NCI-H345 (cell line): ENCODE data around the gene CHAD.
"Not testable (repeated sequence)": the region's sequence is repeated elsewhere in the genome, so short reads cannot be mapped to it uniquely, and the experiment has no call there.

Experiments used
- DNase-seq: peaks from one replicate; lab custom pipeline; 2025; lab: John Stamatoyannopoulos, UW

Gene CHAD

DNA sequence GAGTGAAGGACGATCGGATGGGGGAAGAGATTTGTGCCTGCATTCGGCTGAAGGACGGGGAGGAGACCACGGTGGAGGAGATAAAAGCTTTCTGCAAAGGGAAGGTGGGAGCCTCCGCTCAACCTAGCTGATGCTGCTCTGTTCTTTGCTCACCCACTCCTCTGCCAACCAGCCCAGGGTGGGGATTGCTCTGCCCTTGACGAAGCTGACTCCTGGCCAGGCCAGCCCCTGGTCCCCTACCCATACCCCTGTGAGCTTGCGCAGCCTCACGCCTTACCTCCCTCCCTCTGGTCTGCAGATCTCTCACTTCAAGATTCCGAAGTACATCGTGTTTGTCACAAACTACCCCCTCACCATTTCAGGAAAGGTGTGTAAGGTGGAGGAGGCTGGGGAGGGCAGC, 5.2 kb upstream of the CHAD start:
- no peak for DNase-seq

DNA sequence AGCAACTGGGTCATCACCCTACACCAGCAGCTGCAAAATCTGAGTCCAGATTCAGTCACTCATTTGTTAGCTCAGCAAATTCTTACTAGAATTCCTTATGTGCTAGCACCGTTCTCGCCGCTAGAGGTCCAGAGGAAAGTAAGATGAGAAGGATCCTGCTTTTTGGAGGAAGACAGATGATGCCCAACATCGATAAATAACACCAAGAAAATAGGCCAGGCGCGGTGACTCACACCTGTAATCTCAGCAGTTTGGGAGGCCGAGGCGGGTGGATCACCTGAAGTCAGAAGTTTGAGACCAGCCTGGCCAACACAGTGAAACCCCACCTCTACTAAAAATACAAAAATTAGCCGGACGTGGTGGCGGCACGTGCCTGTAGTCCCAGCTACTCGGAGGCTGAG, 4.1 kb upstream of the CHAD start:
- DNase-seq: not testable (repeated sequence)

DNA sequence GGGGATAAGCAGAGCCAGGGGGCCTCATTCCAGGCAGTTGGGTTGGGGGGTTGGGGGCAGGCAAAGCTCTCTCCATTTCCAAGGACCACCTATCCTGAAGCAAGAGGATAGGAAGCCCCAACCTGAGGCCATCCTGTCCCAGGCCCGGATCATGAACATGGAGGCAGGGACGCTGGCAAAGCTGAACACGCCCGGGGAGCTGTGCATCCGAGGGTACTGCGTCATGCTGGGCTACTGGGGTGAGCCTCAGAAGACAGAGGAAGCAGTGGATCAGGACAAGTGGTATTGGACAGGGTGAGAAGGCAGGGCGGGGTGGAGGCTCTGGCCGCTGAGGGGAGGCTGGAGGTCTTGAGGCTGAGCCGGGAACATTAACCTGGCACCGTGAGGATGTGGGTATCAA, 3.6 kb upstream of the CHAD start:
- no peak for DNase-seq

- no peak for DNase-seq
Measured at GRCh38 chr17:50471009-50471905, 2.6 kb upstream of the CHAD start.

DNA sequence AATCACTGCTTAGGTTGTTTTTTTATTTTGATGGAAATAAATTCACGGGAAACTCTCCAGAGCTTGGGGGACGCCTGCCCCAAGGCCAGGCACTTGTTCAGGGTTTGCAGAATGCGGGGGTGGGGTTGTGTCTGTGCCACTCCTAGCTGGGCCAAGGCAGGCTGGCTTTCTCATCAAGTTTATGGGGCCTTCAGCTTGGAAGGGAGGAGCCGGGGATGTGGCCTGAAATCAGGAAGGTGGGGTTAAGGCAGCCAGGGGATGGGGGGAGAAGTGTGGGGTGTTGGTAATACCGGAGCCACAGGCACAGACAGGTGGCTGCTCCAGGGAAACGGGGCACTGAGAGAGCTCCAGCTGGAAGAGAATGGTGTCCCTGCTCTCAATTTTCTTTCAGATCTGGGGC, 1.7 kb upstream of the CHAD start:
- DNase-seq: no peak

- DNase-seq: no peak
Measured at GRCh38 chr17:50469671-50470305, 1.1 kb upstream of the CHAD start.

GRCh38 chr17:50469208-50469605, 527 bp upstream of the CHAD start:
- DNase-seq: no peak

DNA sequence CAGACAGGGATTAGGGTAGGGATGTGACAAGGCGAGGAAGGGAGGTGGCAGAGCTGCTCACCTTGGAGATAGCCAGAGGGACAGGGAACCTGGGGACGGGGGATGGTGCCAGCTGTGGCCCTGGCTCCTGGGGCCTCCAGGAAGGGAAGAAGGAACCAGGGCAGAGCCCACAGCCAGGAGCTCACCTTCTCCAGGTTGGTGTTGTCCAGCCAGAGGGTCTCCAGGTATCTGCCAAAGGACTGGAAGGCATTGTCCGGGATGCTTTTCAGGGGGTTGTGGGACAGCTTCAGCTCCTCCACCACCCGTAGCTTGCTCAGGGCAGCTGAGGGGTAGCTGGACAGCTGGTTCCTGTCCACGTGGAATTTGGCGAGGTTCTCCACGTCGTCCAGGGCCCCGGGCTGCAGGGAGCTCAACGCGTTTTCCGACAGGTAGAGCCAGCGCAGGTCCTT, 801 bp downstream of the CHAD start:
- no peak for DNase-seq

- DNase-seq: no peak
Measured at GRCh38 chr17:50467114-50467854, 1.4 kb downstream of the CHAD start.

GRCh38 chr17:50466371-50467113, 2.1 kb downstream of the CHAD start:
- no peak for DNase-seq

GRCh38 chr17:50465635-50466034, 3.0 kb downstream of the CHAD start:
- no peak for DNase-seq

DNA sequence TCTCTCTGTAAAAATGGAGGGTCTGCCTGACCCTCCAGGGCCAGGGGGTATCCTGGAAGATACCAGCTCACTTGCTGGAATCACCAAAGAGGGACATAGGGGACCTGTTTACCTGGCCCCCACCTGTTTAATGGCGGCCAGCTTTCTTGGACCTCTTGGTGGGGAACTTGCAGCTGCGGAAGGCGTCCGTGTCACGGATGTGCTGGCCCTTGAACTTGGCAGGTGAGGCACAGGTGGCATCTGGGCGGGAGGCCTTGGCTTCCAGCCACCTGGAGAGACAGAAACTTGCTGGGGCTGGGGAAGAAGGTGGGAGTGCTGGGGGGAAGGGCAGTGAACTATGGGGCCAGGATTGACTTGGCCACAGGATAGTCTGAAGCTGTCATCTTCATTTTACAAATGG, 3.5 kb downstream of the CHAD start:
- no peak for DNase-seq

- no peak for DNase-seq
Measured at GRCh38 chr17:50464736-50465135, 3.9 kb downstream of the CHAD start.

DNA sequence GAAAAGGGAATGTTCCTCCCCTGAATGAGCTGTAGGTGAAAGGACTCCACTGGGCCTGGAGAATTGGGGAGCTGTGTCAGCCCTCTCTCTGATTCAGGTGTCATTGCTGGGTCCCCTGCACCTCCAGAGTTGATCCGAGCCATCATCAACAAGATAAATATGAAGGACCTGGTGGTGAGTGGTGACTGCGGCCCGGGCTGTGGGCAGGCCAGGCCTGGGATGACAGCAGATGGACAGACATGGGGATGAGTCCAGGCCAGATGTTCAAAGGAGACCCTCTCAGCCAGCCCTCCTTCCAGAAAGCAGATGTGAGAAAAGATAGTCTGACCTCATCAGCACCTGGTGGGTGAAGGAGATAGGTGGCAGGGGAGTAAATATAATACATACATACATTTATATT, 4.6 kb downstream of the CHAD start:
- no peak for DNase-seq

DNA sequence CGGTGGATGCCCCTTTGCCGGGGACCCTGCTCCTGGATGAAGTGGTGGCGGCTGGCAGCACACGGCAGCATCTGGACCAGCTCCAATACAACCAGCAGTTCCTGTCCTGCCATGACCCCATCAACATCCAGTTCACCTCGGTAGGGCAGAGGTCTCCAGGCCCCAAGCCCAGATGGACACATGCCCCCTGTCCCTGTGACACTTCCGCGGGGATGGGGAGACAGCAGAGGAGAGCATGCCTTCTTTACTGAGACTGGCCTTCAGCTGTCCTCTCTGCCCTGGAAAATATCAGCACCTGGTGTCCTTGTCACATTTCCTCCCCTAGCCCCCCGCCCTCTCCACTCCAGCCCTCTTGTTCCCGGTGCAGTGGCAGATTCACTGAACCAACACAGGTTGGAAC, 6.2 kb downstream of the CHAD start:
- DNase-seq: no peak

DNA sequence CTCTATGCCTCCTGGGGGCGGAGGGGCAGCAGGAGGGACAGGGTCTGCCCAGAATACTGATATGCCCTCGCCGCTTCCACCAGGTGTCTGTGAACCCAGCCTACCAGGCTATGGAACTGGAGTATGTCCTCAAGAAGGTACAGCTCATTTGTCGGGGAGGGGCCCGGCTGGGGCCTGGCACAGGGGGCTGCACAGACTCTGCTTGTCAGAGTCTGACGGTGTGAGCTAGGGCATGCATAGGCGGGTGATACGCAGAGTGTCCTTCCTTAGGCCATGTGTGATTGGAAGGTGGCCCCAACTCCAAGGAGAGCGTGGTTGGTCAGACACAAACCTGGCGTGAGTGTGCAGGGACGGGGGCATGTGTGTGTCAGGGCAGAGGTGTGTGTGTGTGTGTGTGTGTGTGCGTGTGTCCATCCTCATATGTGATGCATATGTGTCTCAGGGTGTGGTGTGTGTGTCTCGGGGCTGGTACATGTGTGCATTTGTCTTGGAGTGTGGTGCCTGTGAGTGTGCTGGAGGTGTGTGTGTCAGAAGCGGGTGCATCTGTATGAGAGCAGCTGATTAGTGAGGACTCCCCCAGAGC, 7.0 kb downstream of the CHAD start:
- DNase-seq: no peak

DNA sequence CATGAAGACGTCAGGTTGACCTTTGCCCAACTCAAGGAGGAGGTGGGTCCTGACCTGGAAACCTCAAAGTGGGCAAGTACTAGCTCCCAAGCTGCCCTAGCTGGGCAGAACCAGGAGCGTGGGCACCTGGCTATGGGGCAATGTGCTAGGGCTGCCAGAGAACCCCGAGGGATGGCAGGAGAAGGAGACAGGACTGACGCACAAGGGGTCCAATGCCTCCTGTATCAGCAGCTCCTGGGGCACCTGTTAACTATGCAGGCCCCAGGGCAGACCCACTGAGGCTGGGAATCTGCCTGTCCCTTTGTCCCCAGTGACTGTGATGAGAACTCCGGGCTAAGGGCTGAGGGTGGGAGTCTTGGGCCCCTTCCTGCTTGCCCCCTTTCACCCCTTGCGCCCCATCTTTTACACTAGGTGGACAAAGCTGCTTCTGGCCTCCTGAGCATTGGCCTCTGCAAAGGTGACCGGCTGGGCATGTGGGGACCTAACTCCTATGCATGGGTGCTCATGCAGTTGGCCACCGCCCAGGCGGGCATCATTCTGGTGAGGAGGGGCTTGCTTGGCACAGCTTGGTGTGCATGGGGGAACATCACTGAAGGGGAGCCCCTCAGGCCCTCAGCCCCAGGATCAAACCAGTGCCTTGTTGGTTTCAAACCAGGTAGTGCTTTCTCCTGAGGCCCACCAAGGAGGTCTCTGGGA, 7.7 kb downstream of the CHAD start:
- DNase-seq: no peak

GRCh38 chr17:50459756-50460155, 8.9 kb downstream of the CHAD start:
- DNase-seq: no peak

DNA sequence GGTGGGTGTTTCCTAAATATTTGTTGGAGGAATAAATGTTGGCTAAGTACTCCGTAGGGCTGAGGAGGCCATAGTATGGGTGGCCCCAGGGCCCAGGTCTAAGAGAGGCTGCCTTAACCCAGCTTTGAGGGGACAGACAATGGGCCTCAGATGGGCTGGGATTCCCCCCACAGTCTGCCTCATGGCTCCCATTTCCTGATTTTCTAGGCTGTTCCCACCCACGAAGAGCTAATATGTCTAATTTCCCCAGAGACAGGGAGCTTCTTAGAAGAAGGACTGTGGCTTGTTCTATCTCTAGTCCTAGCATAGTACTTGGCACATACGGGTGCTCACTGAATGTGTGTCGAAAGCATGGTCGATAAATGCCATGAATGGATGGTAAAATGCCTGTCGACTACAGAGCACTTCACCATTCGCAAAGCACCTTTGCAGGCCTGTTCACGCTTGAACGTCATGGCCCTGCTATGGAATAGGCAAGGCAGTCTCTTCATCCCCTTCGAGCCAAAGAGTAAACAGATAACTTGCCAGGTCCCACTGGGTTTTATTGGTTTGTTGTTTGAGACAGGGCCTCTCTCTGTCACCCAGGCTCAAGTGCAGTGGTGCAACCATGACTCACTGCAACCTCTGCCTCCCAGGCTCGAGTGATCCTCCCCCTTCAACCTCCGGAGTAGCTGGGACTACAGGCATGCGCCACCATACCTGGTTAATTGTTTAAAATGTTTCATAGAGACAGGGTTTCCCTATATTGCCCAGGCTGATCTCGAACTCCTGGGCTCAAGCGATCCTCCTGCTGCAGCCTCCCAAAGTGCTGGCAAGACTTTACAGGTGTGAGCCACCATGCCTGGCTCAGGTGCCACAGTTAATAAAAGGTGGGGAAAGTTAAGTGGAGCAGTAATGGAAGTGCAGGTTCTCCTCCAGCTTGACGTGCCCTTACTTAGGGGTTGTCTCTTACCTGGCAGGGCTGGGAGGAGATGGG, 9.7 kb downstream of the CHAD start:
- DNase-seq: peak; percentile 87

GRCh38 chr17:50458270-50458669, 10.4 kb downstream of the CHAD start:
- DNase-seq: no peak
